Transverse colon (tissue), 4 donors: Measurements from ENCODE around the gene TP73. TPM values are rescaled to one million over a fixed set of nuclear protein-coding genes. Genes with fewer than 3 reads are reported as not detected.

Experiments
- DNase-seq: peaks from one replicate; pipeline ENCODE4 v3.0.0-alpha.2; 2019
- H3K27ac ChIP-seq, 4 donors: fragments of 200-600 bp; sonication (generic); 2 replicates each; pipeline ENCODE4 v1.5.1; 2016 to 2018; ENCODE audit warnings: inconsistent platforms in 4 of 4
- H3K27me3 ChIP-seq: fragments of 200-600 bp; sonication (generic); 2 replicates; pipeline ENCODE4 v1.5.1; 2017; ENCODE audit warnings: inconsistent platforms
- H3K36me3 ChIP-seq, 4 donors: fragments of 200-600 bp; sonication (generic); 2 replicates each; pipeline ENCODE4 v1.5.1; 2017 to 2019; ENCODE audit warnings: inconsistent platforms in 4 of 4
- H3K4me1 ChIP-seq, 4 donors: fragments of 200-600 bp; sonication (generic); 2 replicates each; pipeline ENCODE4 v1.5.1; 2017 to 2020; ENCODE audit warnings: inconsistent platforms in 4 of 4
- H3K4me3 ChIP-seq, 4 donors: fragments of 200-600 bp; sonication (generic); 1 replicate in 1 of 4; 2 replicates in 3 of 4; pipeline versions ENCODE4 v1.5.1 to v1.6.1; 2017 to 2019; ENCODE audit warnings: inconsistent platforms in 4 of 4
- H3K9me3 ChIP-seq, 2 donors: fragments of 200-600 bp; sonication (generic); 2 replicates each; pipeline ENCODE4 v1.5.1; 2017 to 2019; ENCODE audit warnings: inconsistent platforms in 2 of 2
- EP300 ChIP-seq: sonication (generic); formaldehyde crosslinking; IDR thresholded peaks from one replicate; pipeline ENCODE4 v1.6.1; 2017; ENCODE audit warnings: antibody characterized with exemption, low read depth
- POLR2A ChIP-seq: fragments of 450-650 bp; IDR thresholded peaks from one replicate; pipeline ENCODE4 v1.6.1; 2016; ENCODE audit warnings: antibody characterized with exemption, mild to moderate bottlenecking, moderate library complexity
- POLR2AphosphoS5 ChIP-seq, 3 donors: sonication (generic); formaldehyde crosslinking; IDR thresholded peaks; one replicate each; pipeline ENCODE4 v1.6.1; 2016; ENCODE audit warnings: antibody characterized with exemption in 3 of 3
- WGBS, 2 donors: methylation state at CpG; one replicate each; pipeline ENCODE4 v1.1.5; 2018; ENCODE audit warnings: low coverage in 1 of 2; 5-methylcytosine and 5-hydroxymethylcytosine counted together
- in situ Hi-C, 4 donors: fragments of 200-750 bp; cut with MboI; loops; one replicate each; pipeline versions ENCODE4 v1.15.0 to v1.15.1; 2017; ENCODE audit warnings: low sequenced_read_pairs in 3 of 4, low pct_ligation_motif_present in 1 of 4, low pct_unique_long_range_greater_than_20kb in 1 of 4
- intact Hi-C: fragments of 100-400 bp; cut with DNase I; formaldehyde crosslinking; loops from one replicate; pipeline ENCODE4 v1.15.1; 2023; ENCODE audit warnings: low total_unique reads
- total RNA-seq, 4 donors: library from RNA; depleted of rRNA; stranded (reverse); fragments of >200 nt; gene quantifications; one replicate each; pipeline ENCODE4 v1.1.0, GENCODE V29; 2016
- TF ChIP-seq, protein P1 (sequence below), 5 experiments: fragments of 200-600 bp in 3 of 5; fragments of 450-650 bp in 2 of 5; sonication (generic) in 3 of 5; IDR thresholded peaks; 1 replicate in 2 of 5; 2 replicates in 3 of 5; pipeline ENCODE4 v1.5.1; 2016 to 2017; ENCODE audit warnings: antibody characterized with exemption in 5 of 5, inconsistent platforms in 3 of 5, mild to moderate bottlenecking in 2 of 5, moderate library complexity in 1 of 5

Gene TP73
- total RNA-seq, 4 donors from 2014 or later: 0.20 to 0.32 TPM; not detected in 2

GRCh38 chr1:3705341-3705950 lies 53.1 kb downstream of the TP73 start:
- Histone ChIP-seq H3K27me3 (peaks cover 41% of the 10 kb centered on the region), H3K9me3 (no peaks in the 10 kb centered on the region), H3K4me3 (no peak overlapping the region), H3K36me3 (no peaks in the 10 kb centered on the region), H3K4me1 (no peaks in the 10 kb centered on the region), H3K27ac (no peak overlapping the region)
- no peak for DNase-seq
- in situ Hi-C loops (no loop called here), intact Hi-C loops (no loop called here)
- no peak for TF ChIP-seq POLR2AphosphoS5 (IDR thresholded peaks at IDR 0.05)
- TF ChIP-seq EP300: no peak
- TF ChIP-seq, protein P1, sequence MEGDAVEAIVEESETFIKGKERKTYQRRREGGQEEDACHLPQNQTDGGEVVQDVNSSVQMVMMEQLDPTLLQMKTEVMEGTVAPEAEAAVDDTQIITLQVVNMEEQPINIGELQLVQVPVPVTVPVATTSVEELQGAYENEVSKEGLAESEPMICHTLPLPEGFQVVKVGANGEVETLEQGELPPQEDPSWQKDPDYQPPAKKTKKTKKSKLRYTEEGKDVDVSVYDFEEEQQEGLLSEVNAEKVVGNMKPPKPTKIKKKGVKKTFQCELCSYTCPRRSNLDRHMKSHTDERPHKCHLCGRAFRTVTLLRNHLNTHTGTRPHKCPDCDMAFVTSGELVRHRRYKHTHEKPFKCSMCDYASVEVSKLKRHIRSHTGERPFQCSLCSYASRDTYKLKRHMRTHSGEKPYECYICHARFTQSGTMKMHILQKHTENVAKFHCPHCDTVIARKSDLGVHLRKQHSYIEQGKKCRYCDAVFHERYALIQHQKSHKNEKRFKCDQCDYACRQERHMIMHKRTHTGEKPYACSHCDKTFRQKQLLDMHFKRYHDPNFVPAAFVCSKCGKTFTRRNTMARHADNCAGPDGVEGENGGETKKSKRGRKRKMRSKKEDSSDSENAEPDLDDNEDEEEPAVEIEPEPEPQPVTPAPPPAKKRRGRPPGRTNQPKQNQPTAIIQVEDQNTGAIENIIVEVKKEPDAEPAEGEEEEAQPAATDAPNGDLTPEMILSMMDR (IDR thresholded peaks at IDR 0.05): no peak
- WGBS, 2 donors: 69% methylated on average over 9 of the region's 19 CpGs; no CpG with 5 or more reads in 1 of the 2 donors

GRCh38 chr1:3706651-3707297 lies 54.5 kb downstream of the TP73 start:
- Histone ChIP-seq H3K27me3 (peaks cover 50% of the 10 kb centered on the region), H3K27ac (no peak overlapping the region), H3K4me1 (no peaks in the 10 kb centered on the region), H3K36me3 (no peaks in the 10 kb centered on the region), H3K4me3 (no peak overlapping the region), H3K9me3 (no peaks in the 10 kb centered on the region)
- WGBS, 2 donors: 83% methylated on average over 21 of the region's 26 CpGs; no CpG with 5 or more reads in 1 of the 2 donors
- no peak for DNase-seq
- in situ Hi-C loops (no loop called here), intact Hi-C loops (no loop called here)
- no peak for TF ChIP-seq POLR2AphosphoS5 (IDR thresholded peaks at IDR 0.05)
- TF ChIP-seq, protein P1 (IDR thresholded peaks at IDR 0.05): no peak

DNA sequence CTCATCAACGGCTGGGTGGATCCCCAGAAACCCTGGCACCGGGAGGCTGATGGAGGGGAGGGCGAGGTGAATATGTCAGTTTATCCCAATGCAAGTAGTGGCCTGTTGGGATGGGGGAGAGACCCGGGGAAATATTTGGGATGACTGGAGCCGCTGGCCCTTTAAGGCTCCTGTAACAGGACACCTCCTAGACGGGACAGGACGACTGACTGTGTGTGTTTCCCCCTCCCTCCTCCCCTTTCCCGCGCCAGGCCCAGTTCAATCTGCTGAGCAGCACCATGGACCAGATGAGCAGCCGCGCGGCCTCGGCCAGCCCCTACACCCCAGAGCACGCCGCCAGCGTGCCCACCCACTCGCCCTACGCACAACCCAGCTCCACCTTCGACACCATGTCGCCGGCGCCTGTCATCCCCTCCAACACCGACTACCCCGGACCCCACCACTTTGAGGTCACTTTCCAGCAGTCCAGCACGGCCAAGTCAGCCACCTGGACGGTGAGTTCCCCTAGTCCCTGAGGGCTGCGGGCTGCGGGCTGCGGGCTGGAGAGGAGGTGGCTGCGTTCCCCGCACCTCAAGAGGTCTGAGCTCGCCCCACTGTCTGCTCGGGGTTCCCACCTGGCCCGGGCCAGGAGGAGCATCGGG lies 55.1 kb downstream of the TP73 start:
- DNase-seq: no peak
- no peak overlapping the region for H3K27ac ChIP-seq
- in situ Hi-C loops (no loop called here), intact Hi-C loops (no loop called here)
- 57 to 75% methylated on average over 8 to 33 of the region's 35 CpGs for WGBS, 2 donors
- H3K4me3 ChIP-seq: no peak overlapping the region
- TF ChIP-seq, protein P1 (IDR thresholded peaks at IDR 0.05): no peak
- TF ChIP-seq EP300 (no peak), POLR2A (no peak), POLR2AphosphoS5 (IDR thresholded peaks at IDR 0.05) (no peak)
- peaks cover 50% of the 10 kb centered on the region for H3K27me3 ChIP-seq
- H3K36me3 ChIP-seq: no peaks in the 10 kb centered on the region
- H3K9me3 ChIP-seq: no peaks in the 10 kb centered on the region
- H3K4me1 ChIP-seq: no peaks in the 10 kb centered on the region

DNA sequence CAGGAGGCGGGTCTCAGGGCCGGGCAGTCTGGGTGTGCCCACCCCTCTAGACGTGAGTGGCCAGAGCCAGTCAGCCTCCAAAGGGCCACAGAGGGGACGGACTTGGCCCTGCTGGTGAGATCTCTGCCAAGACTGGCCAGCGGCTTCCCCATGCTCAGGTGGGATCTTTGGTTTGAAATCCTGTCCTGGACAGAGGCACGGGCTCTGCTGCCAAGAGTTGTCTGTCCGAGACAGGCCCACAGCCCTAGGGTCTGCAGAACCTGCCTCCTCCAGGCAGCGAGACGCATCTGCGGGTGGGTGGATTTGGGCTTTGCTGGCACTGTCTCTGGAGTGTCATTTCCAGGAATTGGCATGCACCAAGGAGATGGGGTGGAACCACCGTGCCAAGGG lies 55.6 kb downstream of the TP73 start:
- no peak overlapping the region for H3K4me3 ChIP-seq
- peaks cover 54% of the 10 kb centered on the region for H3K27me3 ChIP-seq
- in situ Hi-C loops (no loop called here), intact Hi-C loops (no loop called here)
- no peak for DNase-seq
- 82% methylated on average over 7 of the region's 11 CpGs; no CpG with 5 or more reads in 1 of the 2 donors for WGBS, 2 donors
- H3K27ac ChIP-seq: no peak overlapping the region
- TF ChIP-seq, protein P1 (IDR thresholded peaks at IDR 0.05): no peak
- TF ChIP-seq POLR2AphosphoS5 (IDR thresholded peaks at IDR 0.05) (no peak), POLR2A (no peak)
- no peaks in the 10 kb centered on the region for H3K4me1 ChIP-seq
- H3K36me3 ChIP-seq: no peaks in the 10 kb centered on the region
- no peaks in the 10 kb centered on the region for H3K9me3 ChIP-seq
